ENCODE data around the gene GSTM3.
"Not testable (repeated sequence)": the region's sequence is repeated elsewhere in the genome, so short reads cannot be mapped to it uniquely, and the experiment has no call there.

GSTM3 gene

DNA sequence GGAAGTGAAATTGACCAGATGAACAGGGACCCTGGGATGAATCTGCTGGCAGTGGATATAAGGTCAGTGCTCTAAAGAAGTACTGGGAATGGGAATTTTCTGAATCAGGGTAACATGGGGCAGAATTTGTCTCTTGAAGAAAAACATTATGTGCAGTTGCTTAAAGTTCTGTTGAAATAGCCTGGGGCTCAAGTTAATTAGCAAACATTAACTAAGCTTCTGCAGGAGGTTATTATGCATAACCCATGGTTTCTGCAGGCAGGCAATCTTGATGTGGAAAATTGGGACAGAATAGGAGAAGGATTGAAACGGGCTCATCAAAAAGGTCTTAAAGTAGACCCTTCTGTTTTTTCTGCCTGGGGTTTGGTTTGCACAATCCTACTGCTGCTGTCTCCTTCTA is 14.8 kb downstream of the GSTM3 start:
- DNase-seq: no peak

- DNase-seq: no peak
Measured at GRCh38 chr1:109725510-109725909, 15.3 kb downstream of the GSTM3 start.

DNA sequence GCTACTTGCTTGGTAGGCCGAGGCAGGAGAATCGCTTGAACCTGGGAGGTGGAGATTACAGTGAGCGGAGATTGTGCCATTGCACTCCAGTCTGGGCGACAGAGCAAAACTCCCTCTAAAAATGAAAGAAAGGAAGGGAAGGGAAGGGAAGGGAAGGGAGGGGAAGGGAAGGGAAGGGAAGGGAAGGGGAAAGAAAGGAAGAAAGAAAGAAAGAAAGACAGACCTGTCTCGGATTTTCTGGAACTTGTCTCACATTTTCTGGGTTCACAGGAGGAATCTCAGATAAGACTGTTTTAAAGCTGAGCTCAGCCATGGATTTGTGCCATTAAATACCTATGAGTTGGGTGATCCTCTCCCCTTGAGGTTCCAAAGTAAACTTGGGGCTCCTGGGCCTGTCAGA is 15.9 kb downstream of the GSTM3 start:
- no peak for DNase-seq

- no peak for DNase-seq
Measured at GRCh38 chr1:109722908-109723691, 17.7 kb downstream of the GSTM3 start.

- DNase-seq: no peak
Measured at GRCh38 chr1:109721971-109722370, 18.9 kb downstream of the GSTM3 start.

GRCh38 chr1:109721042-109721441 is 19.8 kb downstream of the GSTM3 start:
- no peak for DNase-seq

DNA sequence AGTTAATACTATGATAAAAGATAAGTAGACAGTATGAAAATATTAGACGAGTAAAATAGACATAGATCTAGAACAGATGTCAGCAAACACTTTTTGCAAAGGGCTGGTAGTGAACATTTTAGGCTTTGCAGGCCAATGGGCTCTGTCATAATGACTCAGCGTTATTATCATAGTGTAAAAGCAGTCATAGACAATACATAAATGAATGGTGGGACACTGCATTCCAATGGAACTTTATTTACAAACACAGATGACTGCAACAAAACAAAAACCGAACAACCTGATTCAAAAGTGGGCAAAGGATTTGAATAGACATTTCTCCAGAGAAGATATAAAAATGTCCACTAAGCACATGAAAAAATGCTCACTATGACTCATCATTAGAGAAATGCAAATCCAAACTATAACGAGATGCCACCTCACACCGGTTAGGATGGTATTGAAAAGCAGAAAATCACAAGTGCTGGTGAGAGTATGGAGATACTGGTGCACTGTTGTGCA is 21.5 kb downstream of the GSTM3 start:
- DNase-seq: no peak

GRCh38 chr1:109718495-109718894 is 22.3 kb downstream of the GSTM3 start:
- DNase-seq: no peak

DNA sequence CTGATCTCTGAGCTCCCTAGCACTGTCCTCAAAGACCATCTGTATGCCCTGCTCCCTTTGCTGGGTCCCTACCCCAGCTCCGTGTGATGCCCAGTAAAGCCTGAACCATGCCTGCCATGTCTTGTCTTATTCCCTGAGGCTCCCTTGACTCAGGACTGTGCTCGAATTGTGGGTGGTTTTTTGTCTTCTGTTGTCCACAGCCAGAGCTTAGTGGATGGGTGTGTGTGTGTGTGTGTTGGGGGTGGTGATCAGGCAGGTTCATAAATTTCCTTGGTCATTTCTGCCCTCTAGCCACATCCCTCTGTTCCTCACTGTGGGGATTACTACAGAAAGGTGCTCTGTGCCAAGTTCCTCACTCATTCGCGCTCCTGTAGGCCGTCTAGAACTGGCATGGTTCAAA is 23.1 kb downstream of the GSTM3 start:
- DNase-seq: no peak

DNA sequence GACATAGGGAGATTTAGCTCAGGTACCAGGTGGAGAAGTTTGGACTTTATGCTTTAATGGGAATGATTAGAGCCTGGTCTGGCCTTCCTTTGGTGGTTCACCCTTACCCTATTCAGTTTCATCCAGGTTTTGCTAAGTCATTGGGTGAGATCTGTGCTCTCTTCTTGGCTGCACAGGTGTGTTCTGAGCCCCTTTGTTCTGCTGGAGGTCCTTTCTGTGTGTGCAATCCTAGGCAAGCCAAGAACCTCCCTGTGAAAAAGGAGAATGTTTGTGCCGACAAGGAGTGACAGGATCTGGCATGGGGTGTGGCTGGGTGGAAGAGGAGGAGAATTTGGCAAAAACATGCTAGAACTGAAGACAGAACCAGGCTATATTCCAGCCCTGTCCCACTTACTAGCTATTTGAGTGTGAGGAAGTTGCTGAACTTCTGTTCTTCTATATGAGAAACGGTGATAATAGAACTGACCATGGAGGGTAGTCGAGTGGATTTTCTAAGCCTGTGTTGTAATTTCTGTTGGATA is 24.2 kb downstream of the GSTM3 start:
- DNase-seq: no peak

DNA sequence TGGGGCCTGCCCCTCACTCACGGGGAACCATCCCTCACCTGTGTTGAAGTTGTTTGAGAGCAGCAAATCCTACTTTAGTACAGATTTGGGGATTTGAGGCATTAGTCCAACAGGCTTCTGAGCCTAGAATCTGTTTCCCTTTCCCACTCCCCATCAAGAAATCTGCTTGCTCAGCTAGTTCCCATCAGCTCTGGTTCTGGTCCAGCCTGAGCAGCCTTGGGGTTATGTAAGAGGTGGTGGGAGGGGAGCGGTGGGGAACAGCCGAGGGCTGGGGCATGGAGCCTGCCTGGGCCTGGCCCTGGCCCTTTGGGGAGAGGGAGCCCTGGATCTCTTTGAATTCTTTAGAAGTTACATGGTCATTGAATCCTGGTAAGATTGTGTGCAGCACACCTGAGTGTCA is 24.7 kb downstream of the GSTM3 start:
- no peak for DNase-seq

DNA sequence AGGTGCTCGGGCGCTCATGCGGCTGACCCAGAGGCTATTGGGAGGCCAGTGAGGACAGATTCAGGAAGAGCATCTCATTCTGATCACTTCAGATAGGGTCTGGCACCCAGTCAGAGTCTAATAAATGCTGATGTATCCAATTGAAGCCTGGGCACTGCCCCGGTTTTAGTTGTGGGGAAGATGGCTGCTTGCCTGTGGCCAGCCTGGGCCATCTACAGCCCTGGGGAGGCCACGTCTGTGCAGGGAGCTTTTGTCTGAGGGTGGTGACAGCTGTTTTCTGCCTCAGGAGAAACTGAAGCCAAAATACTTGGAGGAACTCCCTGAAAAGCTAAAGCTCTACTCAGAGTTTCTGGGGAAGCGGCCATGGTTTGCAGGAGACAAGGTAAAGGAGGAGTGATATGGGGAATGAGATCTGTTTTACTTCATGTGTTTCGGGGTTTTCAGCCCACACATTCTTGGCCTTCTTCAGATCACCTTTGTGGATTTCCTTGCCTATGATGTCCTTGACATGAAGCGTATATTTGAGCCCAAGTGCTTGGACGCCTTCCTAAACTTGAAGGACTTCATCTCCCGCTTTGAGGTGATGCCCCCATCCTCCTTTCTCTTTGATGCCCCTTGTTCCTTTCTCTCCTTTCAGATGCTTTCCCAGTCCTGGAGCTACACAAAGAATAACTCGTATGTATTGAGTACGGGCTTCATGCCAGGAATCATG is 26.0 kb downstream of the GSTM3 start:
- no peak for DNase-seq

GRCh38 chr1:109713636-109714035 is 27.2 kb downstream of the GSTM3 start:
- no peak for DNase-seq

- DNase-seq: no peak
Measured at GRCh38 chr1:109712321-109712864, 28.4 kb downstream of the GSTM3 start.

GRCh38 chr1:109711593-109712320 is 29.1 kb downstream of the GSTM3 start, which contains the start of gene GSTM5:
GSTM5 (plus strand) TSS chr1:109712251; CDS start chr1:109712313, 62 bp downstream.
- not testable (repeated sequence) for DNase-seq

DNA sequence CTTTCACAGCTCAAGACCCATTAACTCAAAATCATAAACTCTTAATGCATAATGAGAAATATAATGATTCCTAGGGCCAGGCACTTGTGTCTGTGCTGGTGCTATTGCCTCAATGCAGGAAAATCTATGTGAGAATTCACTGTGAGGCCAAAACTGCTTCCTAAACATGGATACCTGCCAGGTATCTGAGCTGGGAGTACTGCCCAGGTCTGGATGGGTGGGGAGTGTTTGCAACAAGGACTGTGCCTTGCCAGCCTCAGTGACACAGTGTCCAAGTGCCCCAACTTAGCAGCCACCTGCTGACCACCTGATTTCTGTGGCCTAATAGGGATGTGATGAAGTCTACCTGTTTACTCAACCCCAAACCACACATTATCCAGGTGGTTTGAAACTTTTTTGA is 31.0 kb downstream of the GSTM3 start:
- DNase-seq: not testable (repeated sequence)

DNA sequence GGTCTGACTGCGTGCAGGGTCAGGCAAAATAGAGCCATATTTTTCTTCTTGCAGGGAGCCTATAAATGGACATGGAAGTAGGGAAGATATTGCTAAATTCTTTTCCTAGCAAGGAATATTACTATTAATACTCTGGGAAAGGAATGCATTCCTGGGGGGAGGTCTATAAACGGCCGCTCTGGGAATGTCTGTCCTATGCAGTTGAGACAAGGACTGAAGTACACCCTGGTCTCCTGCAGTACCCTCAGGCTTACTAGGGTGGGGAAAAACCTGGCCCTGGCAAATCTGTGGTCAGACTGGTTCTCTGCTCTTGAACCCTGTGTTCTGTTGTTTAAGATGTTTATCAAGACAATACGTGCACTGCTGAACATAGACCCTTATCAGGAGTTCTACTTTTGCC is 31.9 kb downstream of the GSTM3 start:
- not testable (repeated sequence) for DNase-seq

DNA sequence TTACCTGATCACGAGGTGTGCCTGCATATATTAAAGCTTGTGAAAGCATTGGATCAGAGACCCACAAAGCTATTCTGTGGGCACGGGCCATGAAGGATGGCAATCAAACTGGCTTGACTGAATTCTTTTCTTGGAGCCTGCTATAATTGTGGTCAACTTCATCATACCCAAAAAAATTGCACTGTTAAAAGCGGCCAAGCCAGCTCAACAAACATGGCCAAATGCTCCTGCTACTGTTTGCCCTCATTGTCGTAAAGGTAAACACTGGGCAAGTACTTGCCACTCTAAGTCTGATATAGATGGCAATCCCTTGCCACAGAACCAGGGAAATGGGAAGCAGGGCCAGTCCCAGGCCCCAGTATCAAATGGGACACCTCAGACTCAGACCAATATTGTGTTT is 35.4 kb downstream of the GSTM3 start:
- no peak for DNase-seq

- DNase-seq: no peak
Measured at GRCh38 chr1:109704173-109704572, 36.7 kb downstream of the GSTM3 start.

DNA sequence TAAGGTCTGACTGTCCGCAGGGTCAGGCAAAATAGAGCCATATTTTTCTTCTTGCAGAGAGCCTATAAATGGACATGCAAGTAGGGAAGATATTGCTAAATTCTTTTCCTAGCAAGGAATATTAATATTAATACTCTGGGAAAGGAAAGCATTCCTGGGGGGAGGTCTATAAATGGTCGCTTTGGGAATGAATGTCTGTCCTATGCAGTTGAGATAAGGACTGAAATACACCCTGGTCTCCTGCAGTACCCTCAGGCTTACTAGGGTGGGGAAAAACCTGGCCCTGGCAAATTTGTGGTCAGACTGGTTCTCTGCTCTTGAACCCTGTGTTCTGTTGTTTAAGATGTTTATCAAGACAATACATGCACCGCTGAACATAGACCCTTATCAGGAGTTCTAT is 37.9 kb downstream of the GSTM3 start:
- DNase-seq: not testable (repeated sequence)

DNA sequence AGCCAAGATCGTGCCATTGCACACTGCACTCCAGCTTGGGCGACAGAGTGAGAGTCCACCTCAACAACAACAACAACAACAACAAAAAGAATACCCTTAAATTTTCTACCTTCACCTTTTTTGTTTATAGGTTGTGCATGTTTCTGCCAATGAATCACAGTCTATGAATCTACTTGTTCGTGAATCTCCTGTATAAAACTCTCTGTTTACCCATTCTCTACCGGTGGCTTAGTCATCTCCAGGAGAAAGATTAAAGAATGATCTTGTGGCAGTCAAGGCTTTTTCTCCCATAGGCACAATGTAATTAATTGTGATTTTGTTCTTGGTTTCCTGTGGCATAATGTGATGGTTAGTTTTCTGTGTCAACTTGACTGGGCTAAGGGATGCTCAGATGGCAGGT is 43.0 kb downstream of the GSTM3 start:
- DNase-seq: not testable (repeated sequence)

DNA sequence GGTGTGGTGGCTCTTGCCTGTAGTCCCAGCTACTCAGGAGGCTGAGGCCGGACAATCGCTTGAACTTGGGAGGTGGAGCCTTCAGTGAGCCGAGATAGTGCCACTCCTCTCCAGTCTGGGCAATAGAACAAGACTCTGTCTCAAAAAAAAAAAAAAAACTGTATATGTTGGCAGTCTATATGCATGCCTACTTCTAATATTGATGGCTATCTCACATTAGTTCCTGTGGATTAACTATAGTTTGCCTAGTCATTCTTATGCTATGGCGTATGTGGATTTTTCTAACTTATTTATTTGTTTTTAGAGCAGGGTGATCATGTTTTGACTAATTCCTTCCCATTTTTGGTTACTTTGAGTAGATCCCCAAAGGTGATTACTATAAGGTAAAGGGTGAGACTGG is 43.8 kb downstream of the GSTM3 start:
- DNase-seq: no peak

- not testable (repeated sequence) for DNase-seq
Measured at GRCh38 chr1:109695138-109695537, 45.7 kb downstream of the GSTM3 start.
